ENCODE data around the gene ANAPC2. TPM values are rescaled to one million over a fixed set of nuclear protein-coding genes. Genes with fewer than 3 reads are reported as not detected.

ANAPC2 gene
- total RNA-seq, 1 experiment from 2014 or later = 95.4 TPM

GRCh38 chr9:137183980-137184595, 4.3 kb downstream of the ANAPC2 start:
- Histone ChIP-seq H2AFZ (no peak overlapping the region), H3K27me3 (ENCODE audit: insufficient read depth, low read depth) (no peaks in the 10 kb centered on the region), H3K79me2 (ENCODE audit: low read depth) (peaks cover 22% of the 10 kb centered on the region), H3K36me3 (ENCODE audit: low read depth) (no peaks in the 10 kb centered on the region), H3F3A (ENCODE audit: insufficient read depth, low read depth) (peaks cover 6% of the 10 kb centered on the region; the same call in 1 of the 2 replicates), H3K27ac (no peak overlapping the region), H3K4me3 (no peak overlapping the region), H4K20me1 (ENCODE audit: insufficient read depth) (no peaks in the 10 kb centered on the region), H3K4me1 (replicated peaks; ENCODE audit: insufficient read depth) (peaks cover 14% of the 10 kb centered on the region), H3K9me3 (ENCODE audit: insufficient read depth, low read depth) (no peaks in the 10 kb centered on the region), H3K9me2 (ENCODE audit: insufficient read depth) (no peaks in the 10 kb centered on the region), H3K4me2 (no peak overlapping the region)
- POLR2A ChIA-PET (ENCODE audit: unreplicated experiment) = no interaction called here
- DNase-seq = no peak
- CTCF ChIA-PET = no interaction called here
- BruUV-seq (replicated peaks) = no TSS peak
- intact Hi-C loops (cut with micrococcal nuclease; ENCODE audit: unreplicated experiment) = no loop called here
- TF ChIP-seq CTCF (conservative IDR thresholded peaks at IDR 0.05) (no peak), EZH2 (IDR thresholded peaks at IDR 0.05; ENCODE audit: low read depth) (no peak)

DNA sequence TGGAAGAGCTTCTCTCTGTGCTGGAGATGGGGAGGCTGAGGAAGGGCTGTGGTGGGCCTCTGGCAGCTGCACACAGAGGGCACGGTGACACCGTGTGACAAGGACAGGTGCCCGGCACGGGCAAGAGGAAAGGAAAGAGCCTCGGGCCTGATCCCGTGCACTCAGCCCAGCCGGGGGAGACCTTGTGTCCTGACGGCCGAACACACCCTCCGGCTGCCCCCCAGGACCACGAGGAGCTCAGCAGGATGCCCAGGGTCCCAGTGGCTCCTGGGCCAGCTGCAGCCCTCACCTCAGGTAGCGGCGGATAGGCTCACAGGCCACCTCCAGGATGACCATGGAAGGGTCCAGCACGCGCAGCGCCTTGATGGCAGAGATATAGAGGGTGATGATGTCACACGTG, 5.5 kb downstream of the ANAPC2 start:
- no peak overlapping the region for H3K4me3 ChIP-seq
- intact Hi-C loops (cut with micrococcal nuclease; ENCODE audit: unreplicated experiment) = no loop called here
- H3K27ac ChIP-seq = no peak overlapping the region
- no peaks in the 10 kb centered on the region for H3K9me2 ChIP-seq (ENCODE audit: insufficient read depth)
- no peak overlapping the region for H3K4me2 ChIP-seq
- ChIA-PET CTCF (no interaction called here), POLR2A (ENCODE audit: unreplicated experiment) (no interaction called here)
- no peak for TF ChIP-seq EZH2 (IDR thresholded peaks at IDR 0.05; ENCODE audit: low read depth)
- TF ChIP-seq CTCF (conservative IDR thresholded peaks at IDR 0.05) = no peak
- H3K27me3 ChIP-seq (ENCODE audit: insufficient read depth, low read depth) = no peaks in the 10 kb centered on the region
- H3K79me2 ChIP-seq (ENCODE audit: low read depth) = peaks cover 17% of the 10 kb centered on the region
- no peaks in the 10 kb centered on the region for H3K9me3 ChIP-seq (ENCODE audit: insufficient read depth, low read depth)
- no peaks in the 10 kb centered on the region for H4K20me1 ChIP-seq (ENCODE audit: insufficient read depth)
- no peak for DNase-seq
- H3K36me3 ChIP-seq (ENCODE audit: low read depth) = no peaks in the 10 kb centered on the region
- H3K4me1 ChIP-seq (replicated peaks; ENCODE audit: insufficient read depth) = peaks cover 14% of the 10 kb centered on the region
- BruUV-seq (replicated peaks) = no TSS peak
- no peak overlapping the region for H2AFZ ChIP-seq
- peaks cover 1% of the 10 kb centered on the region; the same call in 1 of the 2 replicates for H3F3A ChIP-seq (ENCODE audit: insufficient read depth, low read depth)

DNA sequence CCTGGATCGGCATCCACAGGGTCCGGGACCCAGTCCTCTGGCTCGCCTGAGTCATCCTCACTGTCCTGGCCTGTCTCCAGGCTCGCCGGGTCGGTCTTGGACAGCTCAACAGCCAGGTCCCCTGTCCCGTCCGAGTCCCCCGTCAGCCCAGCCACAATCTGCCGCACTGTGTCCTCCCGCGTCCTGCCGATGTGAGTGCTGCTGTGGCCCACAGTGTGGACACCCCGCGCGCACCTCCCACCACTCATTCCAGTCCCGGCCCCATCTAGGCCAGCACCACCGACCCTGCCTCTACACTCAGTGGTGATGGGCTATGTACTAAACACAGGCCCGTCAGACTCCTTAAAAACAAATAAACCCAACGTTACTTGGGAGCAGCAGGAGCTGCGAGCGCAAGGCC, 6.7 kb downstream of the ANAPC2 start:
- Histone ChIP-seq H4K20me1 (ENCODE audit: insufficient read depth) (no peaks in the 10 kb centered on the region), H3K36me3 (ENCODE audit: low read depth) (no peaks in the 10 kb centered on the region), H2AFZ (no peak overlapping the region), H3K9me2 (ENCODE audit: insufficient read depth) (no peaks in the 10 kb centered on the region), H3K4me1 (replicated peaks; ENCODE audit: insufficient read depth) (peaks cover 4% of the 10 kb centered on the region; the same call in 1 of the 2 replicates), H3F3A (ENCODE audit: insufficient read depth, low read depth) (peaks cover 11% of the 10 kb centered on the region; the same call in 1 of the 2 replicates), H3K4me2 (no peak overlapping the region), H3K9me3 (ENCODE audit: insufficient read depth, low read depth) (no peaks in the 10 kb centered on the region), H3K4me3 (no peak overlapping the region), H3K27ac (no peak overlapping the region), H3K27me3 (ENCODE audit: insufficient read depth, low read depth) (no peaks in the 10 kb centered on the region), H3K79me2 (ENCODE audit: low read depth) (peaks cover 5% of the 10 kb centered on the region; the same call in 1 of the 2 replicates)
- TF ChIP-seq EZH2 (IDR thresholded peaks at IDR 0.05; ENCODE audit: low read depth) (no peak), CTCF (conservative IDR thresholded peaks at IDR 0.05) (no peak)
- intact Hi-C loops (cut with micrococcal nuclease; ENCODE audit: unreplicated experiment) = no loop called here
- ChIA-PET POLR2A (ENCODE audit: unreplicated experiment) (no interaction called here), CTCF (no interaction called here)
- no peak for DNase-seq
- BruUV-seq (replicated peaks) = no TSS peak

All from PC-9 (cell line).